CD4-positive, CD25-positive, alpha-beta regulatory T cell (primary cell): ENCODE results near the gene MAP2K5. TPM values are rescaled to one million over a fixed set of nuclear protein-coding genes. Genes with fewer than 3 reads are reported as not detected.
"Not testable (repeated sequence)": the region's sequence is repeated elsewhere in the genome, so short reads cannot be mapped to it uniquely, and the experiment has no call there.

Source experiments
- ATAC-seq, 2 donors: fragments of 150-1000 bp; cut with Tn5 transposase; one replicate each; pipeline ENCODE4 v1.10.0; 2021; ENCODE audit warnings: low read depth in 2 of 2, moderate number of reproducible peaks in 2 of 2, moderate library complexity in 1 of 2
- DNase-seq, 3 donors: peaks; one replicate each; pipeline versions ENCODE4 v3.0.0 to v3.0.0-alpha.2; 2012 to 2022; ENCODE audit warnings: mixed read lengths in 1 of 3
- H3K27ac ChIP-seq: one replicate; pipeline ENCODE4 v1.7.0; 2013; ENCODE audit warnings: mild to moderate bottlenecking, low read length; ENCODE audit not compliant: insufficient read depth, poor library complexity, severe bottlenecking
- H3K27me3 ChIP-seq: one replicate; pipeline ENCODE4 v1.7.0; 2013; ENCODE audit warnings: low read length; ENCODE audit not compliant: control insufficient read depth, insufficient read depth
- H3K36me3 ChIP-seq: one replicate; pipeline ENCODE4 v1.7.0; 2013; ENCODE audit warnings: mild to moderate bottlenecking, low read length, moderate library complexity; ENCODE audit not compliant: control insufficient read depth, insufficient read depth
- H3K4me1 ChIP-seq: 2 replicates; pipeline ENCODE4 v1.7.0; 2013; ENCODE audit warnings: mild to moderate bottlenecking, low read length; ENCODE audit not compliant: insufficient read depth, control insufficient read depth, poor library complexity, severe bottlenecking
- H3K4me3 ChIP-seq: one replicate; pipeline ENCODE4 v1.7.0; 2013; ENCODE audit warnings: low read depth, mild to moderate bottlenecking, low read length, moderate library complexity
- H3K9me3 ChIP-seq, 2 experiments: 1 replicate in 1 of 2; 2 replicates in 1 of 2; pipeline ENCODE4 v1.7.0; 2013; ENCODE audit warnings: low read length in 2 of 2, mild to moderate bottlenecking in 1 of 2, moderate library complexity in 1 of 2; ENCODE audit not compliant: control insufficient read depth in 2 of 2
- H3K27ac Mint-ChIP-seq, 3 donors: one replicate each; pipeline ENCODE4 v1.8.0; 2020 to 2022; ENCODE audit warnings: mild to moderate bottlenecking in 3 of 3, mixed read lengths in 3 of 3, moderate library complexity in 2 of 3
- H3K27me3 Mint-ChIP-seq: one replicate; pipeline ENCODE4 v1.8.0; 2022; ENCODE audit warnings: mild to moderate bottlenecking, mixed read lengths
- H3K36me3 Mint-ChIP-seq: one replicate; pipeline ENCODE4 v1.8.0; 2020; ENCODE audit warnings: mixed read lengths
- H3K4me1 Mint-ChIP-seq, 4 donors: one replicate each; pipeline ENCODE4 v1.8.0; 2020 to 2022; ENCODE audit warnings: mixed read lengths in 4 of 4, mild to moderate bottlenecking in 1 of 4
- H3K4me3 Mint-ChIP-seq, 4 donors: one replicate each; pipeline ENCODE4 v1.8.0; 2020 to 2022; ENCODE audit warnings: mild to moderate bottlenecking in 4 of 4, mixed read lengths in 4 of 4, moderate library complexity in 3 of 4
- H3K9me3 Mint-ChIP-seq, 7 donors: one replicate each; pipeline ENCODE4 v1.8.0; 2020 to 2022; ENCODE audit warnings: mixed read lengths in 7 of 7, mild to moderate bottlenecking in 3 of 7, moderate library complexity in 2 of 7
- polyA plus RNA-seq, 4 donors: library from polyadenylated mRNA; unstranded; fragments of 300-500 nt; fragmentation: Illumina TruSeq; gene quantifications; one replicate each; pipeline ENCODE4 v1.2.3, GENCODE V29; 2021
- total RNA-seq: library from RNA; stranded (reverse); gene quantifications from one replicate; pipeline ENCODE4 v1.2.3, GENCODE V29; 2022

Gene MAP2K5
- total and polyA plus RNA-seq, 5 donors from 2014 or later = 14.5 to 30.8 (median 17.0) TPM

- Mint-ChIP-seq H3K36me3 (peaks cover 26% of the 10 kb centered on the region), H3K9me3 (no peaks in the 10 kb centered on the region), H3K27ac (no peak overlapping the region), H3K4me3 (no peak overlapping the region), H3K27me3 (no peaks in the 10 kb centered on the region), H3K4me1 (peaks cover 0 to 14% (median 0%) of the 10 kb centered on the region in 4 donors)
- no peaks in the 10 kb centered on the region for H3K4me1 ChIP-seq
- DNase-seq (no peak), ATAC-seq (no peak)
- no peak overlapping the region for H3K4me3 ChIP-seq
- no peaks in the 10 kb centered on the region for H3K27me3 ChIP-seq
- no peaks in the 10 kb centered on the region for H3K9me3 ChIP-seq
- no peak overlapping the region for H3K27ac ChIP-seq
- H3K36me3 ChIP-seq = peaks cover 2% of the 10 kb centered on the region
These were observed 75.8 kb downstream of the MAP2K5 start for GRCh38 chr15:67618297-67618696.

GRCh38 chr15:67622110-67622509 lies 79.6 kb downstream of the MAP2K5 start:
- Mint-ChIP-seq H3K36me3 (peaks cover 24% of the 10 kb centered on the region), H3K27me3 (no peaks in the 10 kb centered on the region), H3K9me3 (no peaks in the 10 kb centered on the region), H3K4me3 (no peak overlapping the region), H3K27ac (no peak overlapping the region), H3K4me1 (peaks cover 0 to 14% (median 0%) of the 10 kb centered on the region in 4 donors)
- Histone ChIP-seq H3K9me3 (no peaks in the 10 kb centered on the region), H3K4me1 (no peaks in the 10 kb centered on the region), H3K27me3 (no peaks in the 10 kb centered on the region), H3K27ac (no peak overlapping the region), H3K4me3 (no peak overlapping the region), H3K36me3 (peaks cover 2% of the 10 kb centered on the region)
- ATAC-seq = no peak
- no peak for DNase-seq

- H3K4me3 ChIP-seq = no peak overlapping the region
- H3K4me1 Mint-ChIP-seq = peaks cover 0 to 20% (median 5%) of the 10 kb centered on the region in 4 donors
- ATAC-seq (no peak), DNase-seq (no peak)
- peaks cover 38% of the 10 kb centered on the region for H3K36me3 Mint-ChIP-seq
- H3K4me1 ChIP-seq = no peaks in the 10 kb centered on the region
- no peaks in the 10 kb centered on the region for H3K9me3 ChIP-seq
- no peaks in the 10 kb centered on the region for H3K27me3 ChIP-seq
- peaks cover 6% of the 10 kb centered on the region for H3K36me3 ChIP-seq
- peaks cover 0 to 2% (median 0%) of the 10 kb centered on the region in 7 donors for H3K9me3 Mint-ChIP-seq
- H3K27ac ChIP-seq = no peak overlapping the region
- H3K4me3 Mint-ChIP-seq = no peak overlapping the region
- no peak overlapping the region for H3K27ac Mint-ChIP-seq
- H3K27me3 Mint-ChIP-seq = no peaks in the 10 kb centered on the region
These were observed 89.8 kb downstream of the MAP2K5 start for GRCh38 chr15:67632261-67632660.

GRCh38 chr15:67635950-67636349 lies 93.4 kb downstream of the MAP2K5 start:
- DNase-seq, H3K9me3 Mint-ChIP-seq, H3K27me3 Mint-ChIP-seq, H3K27ac Mint-ChIP-seq, H3K27me3 ChIP-seq, H3K4me3 Mint-ChIP-seq, H3K4me1 ChIP-seq, H3K36me3 ChIP-seq, ATAC-seq, H3K27ac ChIP-seq, H3K4me3 ChIP-seq, H3K9me3 ChIP-seq: not testable (repeated sequence)
- H3K36me3 Mint-ChIP-seq = peaks cover 44% of the 10 kb centered on the region
- H3K4me1 Mint-ChIP-seq = peaks cover 0 to 23% (median 6%) of the 10 kb centered on the region in 4 donors

- H3K27me3 Mint-ChIP-seq = no peaks in the 10 kb centered on the region
- no peak overlapping the region for H3K27ac ChIP-seq
- DNase-seq = no peak
- no peaks in the 10 kb centered on the region for H3K27me3 ChIP-seq
- H3K4me3 Mint-ChIP-seq = no peak overlapping the region
- H3K4me1 Mint-ChIP-seq = peaks cover 0 to 13% (median 4%) of the 10 kb centered on the region in 4 donors
- no peak overlapping the region for H3K4me3 ChIP-seq
- H3K27ac Mint-ChIP-seq = no peak overlapping the region
- H3K36me3 ChIP-seq = peaks cover 4% of the 10 kb centered on the region
- peaks cover 43% of the 10 kb centered on the region for H3K36me3 Mint-ChIP-seq
- no peaks in the 10 kb centered on the region for H3K4me1 ChIP-seq
- H3K9me3 Mint-ChIP-seq = peaks cover 0 to 2% (median 0%) of the 10 kb centered on the region in 7 donors
- H3K9me3 ChIP-seq = no peaks in the 10 kb centered on the region
- ATAC-seq = no peak
These were observed 97.1 kb downstream of the MAP2K5 start for GRCh38 chr15:67639591-67639990.

DNA sequence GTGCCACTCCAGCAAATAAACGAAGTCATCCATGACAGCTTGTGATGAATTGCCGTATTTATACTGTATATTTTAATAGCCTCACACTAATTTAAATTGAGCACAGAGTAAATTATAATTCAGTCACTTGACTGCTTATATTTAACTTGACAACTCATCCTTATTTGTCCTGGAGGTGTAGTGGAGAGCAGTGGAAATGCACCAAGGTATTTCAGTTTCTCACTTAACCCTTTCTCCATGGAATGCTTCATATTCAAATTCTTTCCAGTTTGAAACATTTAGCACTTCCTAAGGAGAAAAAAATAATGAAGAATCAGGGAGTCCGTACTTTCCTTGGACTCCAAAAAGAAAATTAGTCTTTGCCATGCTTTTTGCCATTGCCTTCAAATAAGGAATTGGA lies 99.0 kb downstream of the MAP2K5 start:
- no peaks in the 10 kb centered on the region for H3K27me3 ChIP-seq
- Mint-ChIP-seq H3K9me3 (no peaks in the 10 kb centered on the region), H3K4me1 (peaks cover 0 to 8% (median 3%) of the 10 kb centered on the region in 4 donors), H3K36me3 (peaks cover 36% of the 10 kb centered on the region), H3K27me3 (no peaks in the 10 kb centered on the region), H3K4me3 (no peak overlapping the region), H3K27ac (no peak overlapping the region)
- no peak overlapping the region for H3K4me3 ChIP-seq
- no peaks in the 10 kb centered on the region for H3K4me1 ChIP-seq
- no peak overlapping the region for H3K27ac ChIP-seq
- no peaks in the 10 kb centered on the region for H3K9me3 ChIP-seq
- ATAC-seq (no peak), DNase-seq (no peak)
- peaks cover 8% of the 10 kb centered on the region for H3K36me3 ChIP-seq

GRCh38 chr15:67646847-67647246 lies 104.3 kb downstream of the MAP2K5 start:
- Mint-ChIP-seq H3K9me3 (no peaks in the 10 kb centered on the region), H3K27ac (no peak overlapping the region), H3K4me3 (no peak overlapping the region), H3K4me1 (peaks cover 0 to 4% (median 0%) of the 10 kb centered on the region in 4 donors), H3K36me3 (peaks cover 52% of the 10 kb centered on the region), H3K27me3 (no peaks in the 10 kb centered on the region)
- Histone ChIP-seq H3K4me3 (no peak overlapping the region), H3K27me3 (no peaks in the 10 kb centered on the region), H3K4me1 (no peaks in the 10 kb centered on the region), H3K36me3 (peaks cover 15% of the 10 kb centered on the region), H3K9me3 (no peaks in the 10 kb centered on the region), H3K27ac (no peak overlapping the region)
- ATAC-seq (no peak), DNase-seq (no peak)

- Histone ChIP-seq H3K9me3 (peaks cover 6 to 7% of the 10 kb centered on the region in 2 experiments), H3K4me3 (no peak overlapping the region), H3K4me1 (no peaks in the 10 kb centered on the region), H3K36me3 (peaks cover 18% of the 10 kb centered on the region), H3K27ac (no peak overlapping the region), H3K27me3 (no peaks in the 10 kb centered on the region)
- DNase-seq (no peak), ATAC-seq (no peak)
- peaks cover 5 to 20% (median 10%) of the 10 kb centered on the region in 7 donors for H3K9me3 Mint-ChIP-seq
- H3K27ac Mint-ChIP-seq = no peak overlapping the region
- no peak overlapping the region for H3K4me3 Mint-ChIP-seq
- H3K36me3 Mint-ChIP-seq = peaks cover 68% of the 10 kb centered on the region
- no peaks in the 10 kb centered on the region for H3K27me3 Mint-ChIP-seq
- H3K4me1 Mint-ChIP-seq = peaks cover 0 to 2% (median 0%) of the 10 kb centered on the region in 4 donors
These were observed 110.1 kb downstream of the MAP2K5 start for GRCh38 chr15:67652586-67652985.
